GM23338 (cell line): ENCODE measurements around the gene TGOLN2. TPM values are rescaled to one million over a fixed set of nuclear protein-coding genes. Genes with fewer than 3 reads are reported as not detected.
"Not testable (repeated sequence)": the region's sequence is repeated elsewhere in the genome, so short reads cannot be mapped to it uniquely, and the experiment has no call there.

Experiments
- ATAC-seq: fragments of 200-7000 bp; cut with Tn5 transposase; 3 replicates; pipeline ENCODE4 v1.9.1; 2020
- DNase-seq: peaks from one replicate; pipeline ENCODE4 v3.0.0-alpha.2; 2015; ENCODE audit warnings: low spot score
- H2AFZ ChIP-seq: fragments of 200-600 bp; sonication (generic); 2 replicates; pipeline ENCODE4 v1.8.0; 2016; ENCODE audit warnings: antibody characterized with exemption, mild to moderate bottlenecking, moderate library complexity
- H3F3A ChIP-seq: fragments of 200-600 bp; sonication (generic); replicated peaks from 2 replicates; pipeline ENCODE4 v1.8.0; 2017; ENCODE audit warnings: antibody characterized with exemption, mixed run types, low read depth
- H3K27ac ChIP-seq: fragments of 200-600 bp; sonication (generic); 2 replicates; pipeline ENCODE4 v1.6.1; 2016; ENCODE audit warnings: low read depth
- H3K27me3 ChIP-seq: fragments of 200-600 bp; sonication (generic); 2 replicates; pipeline ENCODE4 v1.8.0; 2016; ENCODE audit warnings: mild to moderate bottlenecking, mixed run types, moderate library complexity; ENCODE audit not compliant: insufficient read depth
- H3K36me3 ChIP-seq: fragments of 200-600 bp; sonication (generic); 2 replicates; pipeline ENCODE4 v1.8.0; 2016; ENCODE audit warnings: mild to moderate bottlenecking; ENCODE audit not compliant: insufficient read depth
- H3K4me1 ChIP-seq: fragments of 200-600 bp; sonication (generic); 2 replicates; pipeline ENCODE4 v1.8.0; 2016; ENCODE audit warnings: mild to moderate bottlenecking, moderate library complexity; ENCODE audit not compliant: insufficient read depth
- H3K4me2 ChIP-seq: fragments of 200-600 bp; sonication (generic); 2 replicates; pipeline ENCODE4 v1.7.1; 2017; ENCODE audit warnings: mixed run types
- H3K4me3 ChIP-seq: fragments of 200-600 bp; sonication (generic); 2 replicates; pipeline ENCODE4 v1.6.1; 2016; ENCODE audit warnings: mixed run types
- H3K79me2 ChIP-seq: fragments of 200-600 bp; sonication (generic); replicated peaks from 2 replicates; pipeline ENCODE4 v1.8.0; 2017; ENCODE audit warnings: mild to moderate bottlenecking; ENCODE audit not compliant: insufficient read depth
- H3K9me2 ChIP-seq: fragments of 200-600 bp; sonication (generic); 2 replicates; pipeline ENCODE4 v1.8.0; 2017; ENCODE audit not compliant: insufficient read depth
- H4K20me1 ChIP-seq: fragments of 200-600 bp; sonication (generic); replicated peaks from 2 replicates; pipeline ENCODE4 v1.8.0; 2017; ENCODE audit warnings: mild to moderate bottlenecking; ENCODE audit not compliant: insufficient read depth
- H3K27ac Mint-ChIP-seq: 2 replicates; pipeline ENCODE4 v1.8.0; 2020; ENCODE audit warnings: inconsistent platforms, mild to moderate bottlenecking, moderate library complexity, mixed read lengths
- H3K27me3 Mint-ChIP-seq: 3 replicates; pipeline ENCODE4 v1.8.0; 2022; ENCODE audit warnings: low read depth, mild to moderate bottlenecking, moderate library complexity, mixed read lengths, inconsistent platforms; ENCODE audit not compliant: insufficient read depth, poor library complexity
- H3K36me3 Mint-ChIP-seq: 3 replicates; pipeline ENCODE4 v1.8.0; 2021; ENCODE audit warnings: low read depth, mild to moderate bottlenecking, inconsistent platforms, moderate library complexity, mixed read lengths
- H3K4me1 Mint-ChIP-seq: 3 replicates; pipeline ENCODE4 v1.8.0; 2020; ENCODE audit warnings: mild to moderate bottlenecking, inconsistent platforms, mixed read lengths
- H3K4me3 Mint-ChIP-seq: 3 replicates; pipeline ENCODE4 v1.8.0; 2021; ENCODE audit warnings: moderate library complexity, mild to moderate bottlenecking, inconsistent platforms, mixed read lengths
- H3K9me3 Mint-ChIP-seq: 3 replicates; pipeline ENCODE4 v1.8.0; 2020; ENCODE audit warnings: moderate library complexity, mild to moderate bottlenecking, inconsistent platforms, mixed read lengths
- CREB1 ChIP-seq: fragments of 250-450 bp; sonication (Bioruptor Pico); IDR thresholded peaks from 2 replicates; pipeline ENCODE4 v1.5.0; 2020; ENCODE audit warnings: low read depth, mild to moderate bottlenecking, moderate library complexity
- CTCF ChIP-seq, 2 experiments: fragments of 200-600 bp in 1 of 2; sonication (generic) in 1 of 2; conservative IDR thresholded peaks; 2 replicates each; pipeline versions ENCODE4 v1.5.1 to v1.6.1; 2016 to 2017; ENCODE audit warnings: antibody characterized with exemption in 2 of 2, low read depth in 2 of 2, mild to moderate bottlenecking in 2 of 2, moderate library complexity in 1 of 2
- ETS1 ChIP-seq: IDR thresholded peaks from 2 replicates; pipeline ENCODE4 v1.6.1; 2016; ENCODE audit warnings: antibody characterized with exemption
- EZH2 ChIP-seq: fragments of 200-600 bp; sonication (generic); IDR thresholded peaks from one replicate; pipeline ENCODE4 v1.8.0; 2017; ENCODE audit warnings: antibody characterized with exemption, mild to moderate bottlenecking, low read depth; ENCODE audit not compliant: unreplicated experiment
- EZH2phosphoT487 ChIP-seq: fragments of 200-600 bp; sonication (generic); IDR thresholded peaks from one replicate; pipeline ENCODE4 v1.8.1; 2018; ENCODE audit warnings: antibody characterized with exemption; ENCODE audit not compliant: unreplicated experiment
- JUNB ChIP-seq: IDR thresholded peaks from one replicate; pipeline ENCODE4 v1.6.1; 2016; ENCODE audit warnings: antibody characterized with exemption; ENCODE audit not compliant: unreplicated experiment
- NANOG ChIP-seq: IDR thresholded peaks from 2 replicates; pipeline ENCODE4 v1.6.1; 2016; ENCODE audit warnings: antibody characterized with exemption, borderline replicate concordance
- POLR2AphosphoS5 ChIP-seq: IDR thresholded peaks from 2 replicates; pipeline ENCODE4 v1.6.1; 2016; ENCODE audit warnings: antibody characterized with exemption, low read depth
- REST ChIP-seq: IDR thresholded peaks from one replicate; pipeline ENCODE4 v1.6.1; 2018; ENCODE audit warnings: antibody characterized with exemption; ENCODE audit not compliant: unreplicated experiment
- STAT1 ChIP-seq: IDR thresholded peaks from one replicate; pipeline ENCODE4 v1.6.1; 2016; ENCODE audit warnings: antibody characterized with exemption; ENCODE audit not compliant: unreplicated experiment
- ZNF114 ChIP-seq: fragments of 250-450 bp; sonication (Bioruptor Pico); IDR thresholded peaks from 2 replicates; pipeline ENCODE4 v1.5.0; 2020; ENCODE audit warnings: mild to moderate bottlenecking, moderate library complexity
- ZNF331 ChIP-seq: fragments of 250-450 bp; sonication (Bioruptor Pico); IDR thresholded peaks from 2 replicates; pipeline ENCODE4 v1.5.0; 2020; ENCODE audit warnings: low read depth, mild to moderate bottlenecking, moderate library complexity
- polyA plus RNA-seq: library from polyadenylated mRNA; unstranded; fragments of >200 nt; fragmentation: Nextera tagmentation; extraction: Ambion mirVana; gene quantifications from 2 replicates; pipeline ENCODE4 v1.2.1, GENCODE V29; 2016
- total RNA-seq: library from RNA; depleted of rRNA; stranded (reverse); fragments of >200 nt; shearing (Covaris generic); gene quantifications from 2 replicates; pipeline ENCODE4 v1.2.3, GENCODE V29; 2014

The TGOLN2 gene
- total and polyA plus RNA-seq, 2 experiments from 2014 or later: 20.8 to 48.3 TPM

GRCh38 chr2:85324639-85325465, 2.9 kb downstream of the TGOLN2 start (continued):
- no peak for TF ChIP-seq CTCF (conservative IDR thresholded peaks at IDR 0.05; ENCODE audit: low read depth in 2 of 2)
- TF ChIP-seq NANOG: no peak
- TF ChIP-seq POLR2AphosphoS5: no peak

GRCh38 chr2:85323988-85324367, 3.8 kb downstream of the TGOLN2 start:
- ATAC-seq, H3K4me3 ChIP-seq, H3K27me3 ChIP-seq, H3K9me2 ChIP-seq, H2AFZ ChIP-seq, H3K9me3 Mint-ChIP-seq, H3K27ac ChIP-seq, H3F3A ChIP-seq, H3K4me2 ChIP-seq, H3K27ac Mint-ChIP-seq, H3K4me3 Mint-ChIP-seq, DNase-seq: not testable (repeated sequence)
- Histone ChIP-seq H3K36me3 (peaks cover 44% of the 10 kb centered on the region), H3K79me2 (peaks cover 52% of the 10 kb centered on the region), H4K20me1 (peaks cover 41% of the 10 kb centered on the region), H3K4me1 (peaks cover 26% of the 10 kb centered on the region)
- peaks cover 76% of the 10 kb centered on the region for H3K36me3 Mint-ChIP-seq
- peaks cover 30% of the 10 kb centered on the region for H3K4me1 Mint-ChIP-seq
- peaks cover 11% of the 10 kb centered on the region for H3K27me3 Mint-ChIP-seq

- Histone ChIP-seq H3F3A (no peaks in the 10 kb centered on the region; the same call in none of the 2 replicates), H3K4me2 (no peak overlapping the region), H3K4me1 (peaks cover 21% of the 10 kb centered on the region), H2AFZ (no peak overlapping the region), H3K9me2 (no peaks in the 10 kb centered on the region), H4K20me1 (peaks cover 41% of the 10 kb centered on the region), H3K27ac (no peak overlapping the region), H3K36me3 (peaks cover 44% of the 10 kb centered on the region), H3K27me3 (no peaks in the 10 kb centered on the region), H3K4me3 (no peak overlapping the region), H3K79me2 (peaks cover 52% of the 10 kb centered on the region)
- Mint-ChIP-seq H3K27me3 (peaks cover 12% of the 10 kb centered on the region), H3K27ac (no peak overlapping the region), H3K4me1 (peaks cover 26% of the 10 kb centered on the region), H3K9me3 (no peaks in the 10 kb centered on the region), H3K4me3 (no peak overlapping the region), H3K36me3 (peaks cover 81% of the 10 kb centered on the region)
- DNase-seq (no peak), ATAC-seq (no peak)
- no peak for TF ChIP-seq JUNB
- no peak for TF ChIP-seq ZNF331 (CRISPR knock-in tag)
- TF ChIP-seq EZH2: no peak
- TF ChIP-seq EZH2phosphoT487: no peak
- no peak for TF ChIP-seq STAT1
- TF ChIP-seq NANOG: no peak
- no peak for TF ChIP-seq CTCF (conservative IDR thresholded peaks at IDR 0.05; ENCODE audit: low read depth in 2 of 2)
- TF ChIP-seq ZNF114 (CRISPR knock-in tag): no peak
- no peak for TF ChIP-seq POLR2AphosphoS5
- no peak for TF ChIP-seq REST
- no peak for TF ChIP-seq CREB1 (CRISPR knock-in tag)
- TF ChIP-seq ETS1: no peak
These were observed 4.3 kb downstream of the TGOLN2 start for GRCh38 chr2:85323351-85323987.
